ENCODE data around the gene SRMS.

- TF ChIP-seq CTCF (optimal IDR thresholded peaks at IDR 0.05 in 1 of 3, IDR thresholded peaks at IDR 0.05 in 1 of 3, conservative IDR thresholded peaks at IDR 0.05 in 1 of 3; ENCODE audit: extremely low read depth in 1 of 3, insufficient read depth in 2 of 3, low read length in 3 of 3) (no peak), EZH2 (IDR thresholded peaks at IDR 0.05; ENCODE audit: low read length) (no peak)
Observed at GRCh38 chr20:63539092-63539430, 8.5 kb downstream of the SRMS start.
